Fibroblast of lung (primary cell): ENCODE data around the gene PPP1R12A. TPM values are rescaled to one million over a fixed set of nuclear protein-coding genes. Genes with fewer than 3 reads are reported as not detected.
A peak's percentile ranks its signal among the peaks of the same experiment; 100 is the strongest.

Experiments
- DNase-seq, 2 donors: peaks; one replicate each; pipeline versions ENCODE4 v3.0.0 to v3.0.0-alpha.2; 2010; ENCODE audit warnings: low read depth in 2 of 2
- H2AFZ ChIP-seq: 2 replicates; pipeline ENCODE4 v1.5.1; 2012; ENCODE audit warnings: low read length, control low read depth, inconsistent platforms
- H3K27ac ChIP-seq: 2 replicates; pipeline ENCODE4 v1.5.1; 2011; ENCODE audit warnings: low read length, control low read depth; ENCODE audit not compliant: insufficient read depth
- H3K27me3 ChIP-seq: 2 replicates; pipeline ENCODE4 v1.5.1; 2011; ENCODE audit warnings: mild to moderate bottlenecking, low read length; ENCODE audit not compliant: control insufficient read depth, insufficient read depth
- H3K36me3 ChIP-seq: 2 replicates; pipeline ENCODE4 v1.5.1; 2011; ENCODE audit warnings: low read length; ENCODE audit not compliant: control insufficient read depth, insufficient read depth
- H3K4me1 ChIP-seq: 2 replicates; pipeline ENCODE4 v1.5.1; 2011; ENCODE audit warnings: low read length; ENCODE audit not compliant: control insufficient read depth, insufficient read depth; ENCODE audit errors: extremely low read depth
- H3K4me2 ChIP-seq: 2 replicates; pipeline ENCODE4 v1.5.1; 2011; ENCODE audit warnings: low read length, control low read depth; ENCODE audit not compliant: insufficient read depth; ENCODE audit errors: extremely low read depth
- H3K4me3 ChIP-seq, 4 experiments: fragments of 200-600 bp in 1 of 4; sonication (generic) in 1 of 4; replicated peaks in 1 of 4; 2 replicates each; pipeline ENCODE4 v1.5.1; 2011 to 2016; ENCODE audit warnings: low read length in 4 of 4, low read depth in 3 of 4, mild to moderate bottlenecking in 3 of 4, control low read depth in 2 of 4, inconsistent platforms in 1 of 4, mixed read lengths in 1 of 4; ENCODE audit not compliant: insufficient read depth in 1 of 4; ENCODE audit errors: control extremely low read depth in 1 of 4
- H3K79me2 ChIP-seq: 2 replicates; pipeline ENCODE4 v1.5.1; 2012; ENCODE audit warnings: mild to moderate bottlenecking, low read length, inconsistent platforms; ENCODE audit not compliant: control insufficient read depth, insufficient read depth
- H3K9ac ChIP-seq: 2 replicates; pipeline ENCODE4 v1.5.1; 2011; ENCODE audit warnings: mild to moderate bottlenecking, low read length, control low read depth; ENCODE audit not compliant: insufficient read depth
- H3K9me3 ChIP-seq: 2 replicates; pipeline ENCODE4 v1.5.1; 2012; ENCODE audit warnings: low read depth, low read length; ENCODE audit not compliant: control insufficient read depth, insufficient read depth
- H4K20me1 ChIP-seq: 2 replicates; pipeline ENCODE4 v1.5.1; 2011; ENCODE audit warnings: low read length; ENCODE audit not compliant: control insufficient read depth, insufficient read depth; ENCODE audit errors: extremely low read depth
- EZH2 ChIP-seq: IDR thresholded peaks from 2 replicates; pipeline ENCODE4 v1.5.1; 2012; ENCODE audit warnings: low read length, control low read depth, mild to moderate bottlenecking; ENCODE audit errors: missing control alignments
- polyA plus RNA-seq, 2 donors: library from polyadenylated mRNA; depleted of rRNA in 1 of 2; stranded (reverse) in 1 of 2; unstranded in 1 of 2; fragments of >200 nt; gene quantifications; 2 replicates each; pipeline ENCODE4 v1.2.1, GENCODE V29; 2011 to 2012; ENCODE audit warnings: missing spikeins in 1 of 2
- total RNA-seq: library from RNA; depleted of rRNA; stranded (reverse); fragments of >200 nt; gene quantifications from 2 replicates; pipeline ENCODE4 v1.2.1, GENCODE V29; 2014
- TF ChIP-seq, protein P1 (sequence below), 2 donors: IDR thresholded peaks in 1 of 2; conservative IDR thresholded peaks in 1 of 2; 1 replicate in 1 of 2; 2 replicates in 1 of 2; pipeline ENCODE4 v1.5.1; 2011 to 2012; ENCODE audit warnings: low read length in 2 of 2, control low read depth in 1 of 2, inconsistent platforms in 1 of 2, low read depth in 1 of 2, mild to moderate bottlenecking in 1 of 2

The PPP1R12A gene
- total and polyA plus RNA-seq, 2 donors (not counting 1 experiment from before 2014, with no cell fraction given) = 94.9 to 139 TPM

DNA sequence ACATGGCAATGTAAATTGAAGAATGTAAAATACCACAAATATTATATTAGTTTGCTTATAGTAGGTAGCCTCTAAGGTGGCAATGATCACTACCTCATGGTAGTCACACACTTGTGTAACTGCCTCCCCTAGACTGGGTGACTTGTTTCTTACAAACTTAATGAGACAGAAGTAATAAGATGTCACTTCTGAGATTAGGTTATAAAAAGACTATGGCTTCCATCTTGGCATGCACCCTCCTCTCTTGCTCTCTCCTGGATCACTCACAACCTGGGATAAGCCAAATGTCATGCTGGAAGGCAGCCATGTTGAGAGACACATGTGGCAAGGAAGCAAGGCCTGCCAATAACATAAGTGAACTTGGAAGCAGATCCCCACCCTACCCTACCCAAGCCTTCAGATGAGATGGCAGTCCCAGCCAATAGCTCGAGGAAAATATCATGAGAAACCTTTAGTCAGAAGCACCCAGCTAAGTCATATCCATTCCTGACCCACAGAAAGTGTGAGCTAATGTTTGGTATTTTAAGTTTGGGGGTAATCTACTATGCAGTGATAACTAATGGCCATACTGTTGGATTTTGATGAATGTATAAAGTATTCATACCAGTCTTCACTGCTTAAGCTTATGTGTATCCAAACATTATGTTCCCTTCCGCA lies 43.3 kb downstream of the PPP1R12A start:
- peaks cover 93% of the 10 kb centered on the region for H3K79me2 ChIP-seq
- no peak overlapping the region for H3K9ac ChIP-seq
- no peak overlapping the region for H3K4me2 ChIP-seq
- no peaks in the 10 kb centered on the region for H3K4me1 ChIP-seq
- peak in 1 of 2 donors; percentile 17 for DNase-seq
- no peaks in the 10 kb centered on the region for H3K27me3 ChIP-seq
- H4K20me1 ChIP-seq = peaks cover 5% of the 10 kb centered on the region
- no peak overlapping the region for H3K27ac ChIP-seq
- H3K36me3 ChIP-seq = no peaks in the 10 kb centered on the region
- no peak overlapping the region for H2AFZ ChIP-seq
- no peak for TF ChIP-seq EZH2
- TF ChIP-seq, protein P1, sequence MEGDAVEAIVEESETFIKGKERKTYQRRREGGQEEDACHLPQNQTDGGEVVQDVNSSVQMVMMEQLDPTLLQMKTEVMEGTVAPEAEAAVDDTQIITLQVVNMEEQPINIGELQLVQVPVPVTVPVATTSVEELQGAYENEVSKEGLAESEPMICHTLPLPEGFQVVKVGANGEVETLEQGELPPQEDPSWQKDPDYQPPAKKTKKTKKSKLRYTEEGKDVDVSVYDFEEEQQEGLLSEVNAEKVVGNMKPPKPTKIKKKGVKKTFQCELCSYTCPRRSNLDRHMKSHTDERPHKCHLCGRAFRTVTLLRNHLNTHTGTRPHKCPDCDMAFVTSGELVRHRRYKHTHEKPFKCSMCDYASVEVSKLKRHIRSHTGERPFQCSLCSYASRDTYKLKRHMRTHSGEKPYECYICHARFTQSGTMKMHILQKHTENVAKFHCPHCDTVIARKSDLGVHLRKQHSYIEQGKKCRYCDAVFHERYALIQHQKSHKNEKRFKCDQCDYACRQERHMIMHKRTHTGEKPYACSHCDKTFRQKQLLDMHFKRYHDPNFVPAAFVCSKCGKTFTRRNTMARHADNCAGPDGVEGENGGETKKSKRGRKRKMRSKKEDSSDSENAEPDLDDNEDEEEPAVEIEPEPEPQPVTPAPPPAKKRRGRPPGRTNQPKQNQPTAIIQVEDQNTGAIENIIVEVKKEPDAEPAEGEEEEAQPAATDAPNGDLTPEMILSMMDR (conservative IDR thresholded peaks at IDR 0.05 in 1 of 2, IDR thresholded peaks at IDR 0.05 in 1 of 2; ENCODE audit: low read depth in 1 of 2, low read length in 2 of 2) = no peak
- H3K9me3 ChIP-seq = no peaks in the 10 kb centered on the region
- no peak overlapping the region for H3K4me3 ChIP-seq

DNA sequence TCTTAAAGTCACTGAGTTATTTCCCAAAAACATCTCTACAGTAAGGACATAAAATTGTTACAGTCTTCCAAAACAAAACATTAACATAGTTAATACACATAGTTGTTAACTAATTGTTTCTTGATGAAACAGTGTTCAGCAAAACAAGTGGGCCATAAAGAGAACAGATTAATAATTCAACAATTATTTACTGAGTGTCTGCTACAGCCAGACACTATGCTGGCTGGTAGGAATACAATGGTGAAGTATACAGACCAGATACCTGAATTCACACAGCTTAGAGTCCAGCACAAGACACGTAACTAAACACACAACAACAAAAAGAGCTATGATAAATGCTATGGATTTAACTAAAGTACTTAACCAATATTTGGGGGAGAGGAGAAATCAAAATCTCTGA lies 47.0 kb downstream of the PPP1R12A start:
- Histone ChIP-seq H3K36me3 (no peaks in the 10 kb centered on the region), H4K20me1 (peaks cover 2% of the 10 kb centered on the region), H3K4me3 (no peak overlapping the region), H3K4me2 (no peak overlapping the region), H2AFZ (no peak overlapping the region), H3K9ac (no peak overlapping the region), H3K27me3 (no peaks in the 10 kb centered on the region), H3K9me3 (no peaks in the 10 kb centered on the region), H3K79me2 (peaks cover 93% of the 10 kb centered on the region), H3K27ac (no peak overlapping the region), H3K4me1 (peaks cover 2% of the 10 kb centered on the region)
- TF ChIP-seq, protein P1 (conservative IDR thresholded peaks at IDR 0.05 in 1 of 2, IDR thresholded peaks at IDR 0.05 in 1 of 2; ENCODE audit: low read depth in 1 of 2, low read length in 2 of 2) = no peak
- TF ChIP-seq EZH2 = no peak
- DNase-seq = no peak

DNA sequence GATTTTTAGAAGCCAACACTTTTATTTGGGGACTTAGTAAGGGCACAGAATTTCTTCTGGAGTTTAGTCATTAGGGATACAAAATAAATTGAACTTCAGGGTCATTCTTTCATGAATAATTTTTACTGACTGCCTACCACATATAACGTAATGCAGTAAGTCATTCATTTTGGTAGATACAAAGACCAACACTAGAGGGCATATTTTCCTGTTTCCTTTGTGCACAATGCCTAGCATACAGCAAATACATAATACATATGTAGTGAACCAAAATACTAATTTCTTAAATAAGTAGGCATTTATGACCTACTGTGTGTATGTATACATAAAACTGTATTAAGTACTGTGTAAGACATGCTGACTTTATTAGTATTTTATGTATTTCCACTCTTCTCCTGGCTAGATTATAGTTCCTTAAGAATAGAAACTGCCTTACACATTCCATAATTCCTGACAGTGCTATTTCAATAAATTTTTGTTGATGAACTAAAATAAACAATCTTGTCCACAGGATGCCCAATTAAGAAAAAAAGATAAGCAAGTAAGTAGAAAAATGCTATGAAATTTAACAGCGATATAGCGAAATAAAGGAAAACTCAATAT lies 47.9 kb downstream of the PPP1R12A start:
- no peak for TF ChIP-seq EZH2
- TF ChIP-seq, protein P1 (conservative IDR thresholded peaks at IDR 0.05 in 1 of 2, IDR thresholded peaks at IDR 0.05 in 1 of 2; ENCODE audit: low read depth in 1 of 2, low read length in 2 of 2) = peak; percentile 35 to 65
- H4K20me1 ChIP-seq = peaks cover 2% of the 10 kb centered on the region
- H3K4me2 ChIP-seq = no peak overlapping the region
- no peaks in the 10 kb centered on the region for H3K9me3 ChIP-seq
- H3K27ac ChIP-seq = no peak overlapping the region
- H2AFZ ChIP-seq = no peak overlapping the region
- DNase-seq = peak; percentile 57 to 78
- H3K4me1 ChIP-seq = peaks cover 2% of the 10 kb centered on the region
- H3K36me3 ChIP-seq = no peaks in the 10 kb centered on the region
- H3K79me2 ChIP-seq = peaks cover 95% of the 10 kb centered on the region
- no peak overlapping the region for H3K4me3 ChIP-seq
- H3K9ac ChIP-seq = no peak overlapping the region
- H3K27me3 ChIP-seq = no peaks in the 10 kb centered on the region
